OCI-LY1 (cell line): Measurements from ENCODE around the gene ADGRD2.

Experiments used
- H2AFZ ChIP-seq: fragments of 200-600 bp; sonication (generic), shearing (Covaris generic); 2 replicates; pipeline ENCODE4 v1.6.0; 2014; ENCODE audit warnings: antibody characterized with exemption, mild to moderate bottlenecking, low read length
- H3F3A ChIP-seq: fragments of 200-600 bp; sonication (generic), shearing (Covaris generic); 2 replicates; pipeline ENCODE4 v1.6.0; 2014; ENCODE audit warnings: mild to moderate bottlenecking, antibody characterized with exemption, low read length, moderate library complexity; ENCODE audit not compliant: insufficient read depth
- H3K27ac ChIP-seq: fragments of 200-600 bp; sonication (generic); 2 replicates; pipeline ENCODE4 v1.5.1; 2014; ENCODE audit warnings: low read length, mixed run types, mild to moderate bottlenecking, low read depth; ENCODE audit not compliant: poor library complexity, severe bottlenecking
- H3K27me3 ChIP-seq: fragments of 200-600 bp; sonication (generic); 2 replicates; pipeline ENCODE4 v1.6.0; 2014; ENCODE audit warnings: antibody characterized with exemption, mild to moderate bottlenecking, low read length, moderate library complexity; ENCODE audit not compliant: insufficient read depth
- H3K36me3 ChIP-seq: fragments of 200-600 bp; sonication (generic); 2 replicates; pipeline ENCODE4 v1.6.1; 2014; ENCODE audit warnings: mild to moderate bottlenecking, antibody characterized with exemption, low read length, moderate library complexity, mixed read lengths; ENCODE audit not compliant: insufficient read depth
- H3K4me1 ChIP-seq: fragments of 200-600 bp; sonication (generic); 2 replicates; pipeline ENCODE4 v1.5.1; 2014; ENCODE audit warnings: mild to moderate bottlenecking, low read length, moderate library complexity; ENCODE audit not compliant: insufficient read depth, severe bottlenecking
- H3K4me2 ChIP-seq: fragments of 200-600 bp; sonication (generic), shearing (Covaris generic); 2 replicates; pipeline ENCODE4 v1.6.1; 2014; ENCODE audit warnings: low read length
- H3K4me3 ChIP-seq: fragments of 200-600 bp; sonication (generic); 2 replicates; pipeline ENCODE4 v1.5.1; 2014; ENCODE audit warnings: low read length, low read depth, mild to moderate bottlenecking, mixed read lengths; ENCODE audit not compliant: poor library complexity, severe bottlenecking
- H3K79me2 ChIP-seq: fragments of 200-600 bp; shearing (Covaris generic); 2 replicates; pipeline ENCODE4 v1.6.1; 2016; ENCODE audit warnings: mixed run types, low read length, mixed read lengths; ENCODE audit not compliant: insufficient read depth
- H3K9ac ChIP-seq: fragments of 200-600 bp; sonication (generic), shearing (Covaris generic); 2 replicates; pipeline ENCODE4 v1.6.1; 2014; ENCODE audit warnings: mild to moderate bottlenecking, low read length, mixed read lengths
- H3K9me2 ChIP-seq: fragments of 200-600 bp; sonication (generic), shearing (Covaris generic); 2 replicates; pipeline ENCODE4 v1.6.1; 2014; ENCODE audit warnings: low read depth, mild to moderate bottlenecking, low read length, mixed read lengths
- H3K9me3 ChIP-seq: fragments of 200-600 bp; shearing (Covaris generic); 2 replicates; pipeline ENCODE4 v1.6.1; 2014; ENCODE audit warnings: low read length, mixed read lengths
- H4K20me1 ChIP-seq: fragments of 200-600 bp; sonication (generic), shearing (Covaris generic); 2 replicates; pipeline ENCODE4 v1.6.0; 2016; ENCODE audit warnings: mild to moderate bottlenecking, low read length; ENCODE audit not compliant: insufficient read depth
- EZH2 ChIP-seq: fragments of 200-600 bp; sonication (generic), shearing (Covaris generic); IDR thresholded peaks from 2 replicates; pipeline ENCODE4 v1.8.0; 2017; ENCODE audit warnings: borderline replicate concordance, mixed run types, mild to moderate bottlenecking, antibody characterized with exemption, low read length, moderate library complexity, mixed read lengths
- TF ChIP-seq, protein P1 (sequence below): fragments of 200-600 bp; sonication (generic), shearing (Covaris generic); IDR thresholded peaks from 2 replicates; pipeline ENCODE4 v1.5.1; 2017; ENCODE audit warnings: mild to moderate bottlenecking, antibody characterized with exemption, low read length, moderate library complexity, mixed read lengths

The ADGRD2 gene

GRCh38 chr9:124512806-124513204 lies 62.6 kb downstream of the ADGRD2 start:
- no peaks in the 10 kb centered on the region for H3K36me3 ChIP-seq
- no peak overlapping the region for H3K4me2 ChIP-seq
- no peak overlapping the region for H3K27ac ChIP-seq
- H3K9me3 ChIP-seq: no peaks in the 10 kb centered on the region
- H3K9me2 ChIP-seq: no peaks in the 10 kb centered on the region
- no peak overlapping the region for H3K9ac ChIP-seq
- no peaks in the 10 kb centered on the region for H3K79me2 ChIP-seq
- H4K20me1 ChIP-seq: no peaks in the 10 kb centered on the region
- no peak overlapping the region for H2AFZ ChIP-seq
- H3K4me3 ChIP-seq: no peak overlapping the region
- no peaks in the 10 kb centered on the region for H3K4me1 ChIP-seq
- no peaks in the 10 kb centered on the region; the same call in 1 of the 2 replicates for H3K27me3 ChIP-seq
- TF ChIP-seq EZH2: no peak
- TF ChIP-seq, protein P1, sequence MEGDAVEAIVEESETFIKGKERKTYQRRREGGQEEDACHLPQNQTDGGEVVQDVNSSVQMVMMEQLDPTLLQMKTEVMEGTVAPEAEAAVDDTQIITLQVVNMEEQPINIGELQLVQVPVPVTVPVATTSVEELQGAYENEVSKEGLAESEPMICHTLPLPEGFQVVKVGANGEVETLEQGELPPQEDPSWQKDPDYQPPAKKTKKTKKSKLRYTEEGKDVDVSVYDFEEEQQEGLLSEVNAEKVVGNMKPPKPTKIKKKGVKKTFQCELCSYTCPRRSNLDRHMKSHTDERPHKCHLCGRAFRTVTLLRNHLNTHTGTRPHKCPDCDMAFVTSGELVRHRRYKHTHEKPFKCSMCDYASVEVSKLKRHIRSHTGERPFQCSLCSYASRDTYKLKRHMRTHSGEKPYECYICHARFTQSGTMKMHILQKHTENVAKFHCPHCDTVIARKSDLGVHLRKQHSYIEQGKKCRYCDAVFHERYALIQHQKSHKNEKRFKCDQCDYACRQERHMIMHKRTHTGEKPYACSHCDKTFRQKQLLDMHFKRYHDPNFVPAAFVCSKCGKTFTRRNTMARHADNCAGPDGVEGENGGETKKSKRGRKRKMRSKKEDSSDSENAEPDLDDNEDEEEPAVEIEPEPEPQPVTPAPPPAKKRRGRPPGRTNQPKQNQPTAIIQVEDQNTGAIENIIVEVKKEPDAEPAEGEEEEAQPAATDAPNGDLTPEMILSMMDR: no peak
- no peaks in the 10 kb centered on the region for H3F3A ChIP-seq

DNA sequence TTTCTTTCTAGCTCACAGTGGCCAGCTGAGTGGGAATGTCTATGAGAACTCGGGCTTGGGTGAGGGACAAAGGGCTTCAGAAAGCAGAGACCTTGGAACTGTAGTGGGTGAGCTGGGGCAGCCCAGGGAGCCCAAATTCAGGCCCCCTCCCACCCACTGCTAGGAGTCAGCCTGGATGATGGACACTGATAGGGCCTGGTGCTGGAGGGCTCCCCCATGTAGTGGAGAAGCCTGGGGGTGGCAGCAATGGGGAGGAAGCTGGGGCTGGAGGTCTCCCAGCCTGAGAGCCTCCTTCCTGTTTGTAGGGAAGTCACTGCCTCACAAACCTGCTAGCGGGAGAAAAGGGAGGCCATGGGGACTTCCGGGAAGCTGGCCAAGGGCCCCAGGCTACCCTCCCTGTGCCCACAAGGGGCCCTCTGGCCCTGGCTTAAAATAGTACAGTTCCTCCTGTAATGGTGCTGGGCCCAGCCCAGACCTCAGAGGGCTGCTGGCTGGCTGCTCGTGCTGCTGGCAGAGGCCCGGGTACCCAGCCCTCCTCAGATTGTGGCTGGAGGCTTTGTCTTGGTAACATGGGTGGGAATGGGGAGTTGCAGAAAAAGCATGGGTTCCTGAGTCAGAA lies 63.2 kb downstream of the ADGRD2 start:
- H3K9me2 ChIP-seq: no peaks in the 10 kb centered on the region
- no peak overlapping the region for H3K27ac ChIP-seq
- no peak overlapping the region for H3K4me2 ChIP-seq
- H3K36me3 ChIP-seq: no peaks in the 10 kb centered on the region
- no peaks in the 10 kb centered on the region for H3K79me2 ChIP-seq
- no peaks in the 10 kb centered on the region for H3K4me1 ChIP-seq
- H4K20me1 ChIP-seq: no peaks in the 10 kb centered on the region
- no peak overlapping the region for H3K4me3 ChIP-seq
- no peak overlapping the region for H2AFZ ChIP-seq
- no peak for TF ChIP-seq EZH2
- TF ChIP-seq, protein P1: no peak
- H3K27me3 ChIP-seq: no peaks in the 10 kb centered on the region
- no peaks in the 10 kb centered on the region for H3F3A ChIP-seq
- no peak overlapping the region for H3K9ac ChIP-seq
- no peaks in the 10 kb centered on the region for H3K9me3 ChIP-seq

DNA sequence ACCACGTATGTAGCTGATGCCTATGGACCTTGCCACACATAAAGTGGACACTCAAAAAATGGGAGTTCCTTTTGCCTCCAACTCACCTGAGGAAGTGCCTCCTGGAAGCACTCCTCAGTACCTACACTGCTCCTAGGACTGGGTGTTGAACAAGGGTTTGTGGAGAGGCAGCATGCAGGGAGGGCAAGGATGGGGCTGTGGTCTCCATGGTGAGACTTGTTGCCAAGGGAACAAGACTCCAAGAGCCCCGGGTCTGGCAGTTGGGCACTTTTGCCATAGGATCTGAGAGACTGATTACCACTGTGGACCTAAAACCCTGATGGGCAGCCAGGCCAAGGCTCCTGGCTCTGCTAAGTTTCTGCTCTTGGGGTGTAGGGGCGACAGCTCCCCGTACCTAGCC lies 63.9 kb downstream of the ADGRD2 start:
- no peaks in the 10 kb centered on the region for H3K9me2 ChIP-seq
- no peak overlapping the region for H3K4me2 ChIP-seq
- H3K27me3 ChIP-seq: no peaks in the 10 kb centered on the region

More for the DNA sequence above, 63.9 kb downstream of the ADGRD2 start:
- Histone ChIP-seq H3K36me3 (no peaks in the 10 kb centered on the region), H2AFZ (no peak overlapping the region), H3K4me1 (no peaks in the 10 kb centered on the region), H3K4me3 (no peak overlapping the region), H4K20me1 (no peaks in the 10 kb centered on the region), H3K9me3 (no peaks in the 10 kb centered on the region), H3F3A (no peaks in the 10 kb centered on the region), H3K79me2 (no peaks in the 10 kb centered on the region), H3K27ac (no peak overlapping the region), H3K9ac (no peak overlapping the region)
- no peak for TF ChIP-seq EZH2
- TF ChIP-seq, protein P1: no peak
